GM12878 (cell line): ENCODE data around the gene UXS1. TPM values are rescaled to one million over a fixed set of nuclear protein-coding genes. Genes with fewer than 3 reads are reported as not detected.

ENCODE experiments used
- ATAC-seq: fragments of 200-7000 bp; cut with Tn5 transposase; 3 replicates; pipeline ENCODE4 v1.9.1; 2020; ENCODE audit warnings: mild to moderate bottlenecking, moderate library complexity
- BruUV-seq: library from RNA; stranded (reverse); fragments of 400-500 nt; replicated peaks from 2 replicates; lab custom pipeline; 2021; lab: Mats Ljungman, UMichigan
- CTCF ChIA-PET: fragments of 300-600 bp; sonication (Branson Sonifier 250); formaldehyde crosslinking; extraction: SDS; loops from one replicate; lab custom pipeline; 2021; ENCODE audit warnings: inconsistent platforms; lab: Yijun Ruan, JAX
- POLR2A ChIA-PET: fragments of 350-600 bp; formaldehyde crosslinking; extraction: SDS; loops from one replicate; lab custom pipeline; 2021; ENCODE audit warnings: inconsistent platforms; lab: Charles Lee
- RAD21 ChIA-PET: fragments of 300-600 bp; sonication (Branson Sonifier 250); formaldehyde crosslinking; loops from one replicate; lab custom pipeline; 2023; ENCODE audit warnings: antibody characterized with exemption; ENCODE audit not compliant: unreplicated experiment; lab: Charles Lee
- SMC1A ChIA-PET: fragments of 300-600 bp; sonication (Branson Sonifier 250); formaldehyde crosslinking; loops from one replicate; lab custom pipeline; 2023; ENCODE audit not compliant: unreplicated experiment, uncharacterized antibody; lab: Charles Lee
- DNase-seq: peaks from one replicate; pipeline ENCODE4 v3.0.0-alpha.2; 2011; ENCODE audit warnings: low read depth, low spot score
- FAIRE-seq: peaks from 3 replicates; lab custom pipeline; 2011; peaks lifted over from hg19 to GRCh38; lab: Jason Lieb, UNC
- H2AFZ ChIP-seq: 2 replicates; pipeline ENCODE4 v1.6.0; 2011; ENCODE audit warnings: low read depth, low read length, control low read depth; ENCODE audit not compliant: control insufficient read depth
- H3K27ac ChIP-seq: 2 replicates; pipeline ENCODE4 v1.5.1; 2011; ENCODE audit warnings: control low read depth; ENCODE audit not compliant: control insufficient read depth, insufficient read depth
- H3K27me3 ChIP-seq, 2 experiments: replicated peaks in 1 of 2; 2 replicates each; pipeline versions ENCODE4 v1.6.0 to v1.6.1; 2011; ENCODE audit warnings: low read length in 1 of 2; ENCODE audit not compliant: control insufficient read depth in 2 of 2, insufficient read depth in 2 of 2
- H3K36me3 ChIP-seq, 2 experiments: 2 replicates each; pipeline ENCODE4 v1.5.1; 2011; ENCODE audit warnings: low read length in 1 of 2; ENCODE audit not compliant: control insufficient read depth in 2 of 2, insufficient read depth in 2 of 2
- H3K4me1 ChIP-seq: 2 replicates; pipeline ENCODE4 v1.6.1; 2011; ENCODE audit warnings: mild to moderate bottlenecking, low read length, moderate library complexity, mixed read lengths; ENCODE audit not compliant: control insufficient read depth, insufficient read depth
- H3K4me2 ChIP-seq: 2 replicates; pipeline ENCODE4 v1.6.0; 2011; ENCODE audit warnings: control low read depth; ENCODE audit not compliant: control insufficient read depth, insufficient read depth
- H3K4me3 ChIP-seq: fragments of 200-600 bp; sonication (generic); 2 replicates; pipeline ENCODE4 v1.5.1; 2016
- H3K79me2 ChIP-seq: 2 replicates; pipeline ENCODE4 v1.6.0; 2011; ENCODE audit warnings: low read length; ENCODE audit not compliant: control insufficient read depth, insufficient read depth
- H3K9ac ChIP-seq: 2 replicates; pipeline ENCODE4 v1.8.0; 2011; ENCODE audit warnings: low read length, control low read depth, mixed read lengths; ENCODE audit not compliant: control insufficient read depth, insufficient read depth
- H3K9me3 ChIP-seq: replicated peaks from 3 replicates; pipeline ENCODE4 v1.5.1; 2011; ENCODE audit warnings: mild to moderate bottlenecking, low read length; ENCODE audit not compliant: control insufficient read depth, insufficient read depth
- H4K20me1 ChIP-seq: 2 replicates; pipeline ENCODE4 v1.6.0; 2011; ENCODE audit not compliant: control insufficient read depth, insufficient read depth
- ATF3 ChIP-seq: IDR thresholded peaks from 2 replicates; pipeline ENCODE4 v1.6.1; 2011; ENCODE audit warnings: low read depth, mild to moderate bottlenecking, low read length, moderate library complexity, borderline replicate concordance; ENCODE audit errors: extremely low read depth
- BCL11A ChIP-seq: IDR thresholded peaks from 2 replicates; pipeline ENCODE4 v1.6.1; 2011; ENCODE audit warnings: low read depth, low read length
- BCL3 ChIP-seq: IDR thresholded peaks from 2 replicates; pipeline ENCODE4 v1.6.1; 2011; ENCODE audit warnings: borderline replicate concordance, low read depth, mild to moderate bottlenecking, moderate library complexity, low read length; ENCODE audit not compliant: insufficient read depth, poor library complexity, severe bottlenecking
- CBX3 ChIP-seq: fragments of 200-600 bp; sonication (generic); IDR thresholded peaks from 2 replicates; pipeline ENCODE4 v1.6.1; 2016; ENCODE audit warnings: low read depth, borderline replicate concordance
- ELK1 ChIP-seq: IDR thresholded peaks from 2 replicates; pipeline ENCODE4 v1.6.1; 2012; ENCODE audit warnings: low read depth, low read length, improper control_type of control experiment
- IKZF1 ChIP-seq: fragments of 450-650 bp; conservative IDR thresholded peaks from 2 replicates; pipeline ENCODE4 v1.6.1; 2017; ENCODE audit warnings: antibody characterized with exemption, mild to moderate bottlenecking
- IRF4 ChIP-seq: IDR thresholded peaks from 2 replicates; pipeline ENCODE4 v1.6.1; 2011; ENCODE audit warnings: low read depth, low read length
- POU2F2 ChIP-seq: IDR thresholded peaks from 3 replicates; pipeline ENCODE4 v1.6.1; 2011; ENCODE audit warnings: low read depth, mild to moderate bottlenecking, low read length, borderline replicate concordance
- RELA ChIP-seq: fragments of 450-650 bp; IDR thresholded peaks from 2 replicates; pipeline ENCODE4 v1.8.0; 2014; ENCODE audit warnings: borderline replicate concordance; ENCODE audit not compliant: partially characterized antibody
- SUZ12 ChIP-seq: fragments of 200-600 bp; sonication (generic); IDR thresholded peaks from one replicate; pipeline ENCODE4 v1.6.1; 2018; ENCODE audit warnings: antibody characterized with exemption, mild to moderate bottlenecking; ENCODE audit not compliant: unreplicated experiment
- ZNF217 ChIP-seq: fragments of 450-650 bp; IDR thresholded peaks from 2 replicates; pipeline ENCODE4 v1.6.1; 2017; ENCODE audit warnings: antibody characterized with exemption, mild to moderate bottlenecking
- WGBS: methylation state at CpG from one replicate; pipeline ENCODE4 v1.1.6; 2016; ENCODE audit warnings: low lambda C conversion rate; ENCODE audit not compliant: insufficient replicate concordance, insufficient coverage; ENCODE audit errors: missing lambda C conversion rate; 5-methylcytosine and 5-hydroxymethylcytosine counted together
- in situ Hi-C: fragments of 300-500 bp; cut with MboI; formaldehyde crosslinking; loops from 9 replicates; pipeline ENCODE4 v1.14.3; 2018; ENCODE audit warnings: mixed read lengths
- intact Hi-C: fragments of 100-400 bp; cut with micrococcal nuclease; formaldehyde crosslinking; loops from one replicate; pipeline ENCODE4 v1.14.2; 2022; ENCODE audit not compliant: unreplicated experiment
- polyA plus RNA-seq, 11 experiments: library from polyadenylated mRNA; depleted of rRNA in 4 of 11; unstranded in 6 of 11; stranded (reverse) in 5 of 11; fragments of >200 nt; fragmentation: Nextera tagmentation in 4 of 11; fragmentation: Illumina TruSeq in 1 of 11; extraction: Ambion mirVana in 4 of 11; extraction: Trizol in 1 of 11; gene quantifications; 1 replicate in 1 of 11; 2 replicates in 10 of 11; pipeline versions ENCODE4 v1.2.1 to v1.2.3, GENCODE V29; 2011 to 2016; ENCODE audit warnings: inconsistent platforms in 2 of 11, missing spikeins in 2 of 11, low read depth in 1 of 11
- total RNA-seq, 4 experiments: library from RNA; depleted of rRNA in 3 of 4; stranded (reverse); fragments of >200 nt in 3 of 4; fragmentation: Illumina TruSeq in 1 of 4; extraction: Trizol in 1 of 4; gene quantifications; 2 replicates each; pipeline versions ENCODE4 v1.2.1 to v1.2.3, GENCODE V29; 2013 to 2021

UXS1 gene
- total and polyA plus RNA-seq, 10 of the 15 experiments (the other 5 are each of a cell fraction or from before 2014, with no cell fraction given), result 6.0 to 25.4 (median 24.0) TPM

- TF ChIP-seq RELA (no peak), IRF4 (no peak), BCL11A (no peak), ZNF217 (no peak)
Observed at GRCh38 chr2:106073678-106074406, 120.3 kb downstream of the UXS1 start (continued).

- H3K36me3 ChIP-seq, result no peaks in the 10 kb centered on the region
- in situ Hi-C loops, result no loop called here
- no peak overlapping the region for H2AFZ ChIP-seq
- ATAC-seq (no peak), FAIRE-seq (no peak), DNase-seq (no peak)
- SMC1A ChIA-PET, result interaction anchor here (1.1 kb wide), 1 partner anchor 10 kb away, joined by 3 read pairs; no protein-coding TSS in a partner anchor
- no peaks in the 10 kb centered on the region for H3K79me2 ChIP-seq
- intact Hi-C loops, result no loop called here
- H3K27me3 ChIP-seq, result peaks cover 4 to 8% of the 10 kb centered on the region in 2 experiments
- H3K9me3 ChIP-seq, result no peaks in the 10 kb centered on the region
- no peak overlapping the region for H3K27ac ChIP-seq
- BruUV-seq, result no TSS peak
- H3K4me3 ChIP-seq, result no peak overlapping the region
- WGBS, result 20% methylated on average over 4 of the region's 4 CpGs
- no peak overlapping the region for H3K9ac ChIP-seq
- TF ChIP-seq CBX3, result no peak
- no peak overlapping the region for H3K4me2 ChIP-seq
- H4K20me1 ChIP-seq, result no peaks in the 10 kb centered on the region
- no peaks in the 10 kb centered on the region for H3K4me1 ChIP-seq
- CTCF ChIA-PET, result interaction anchor here (0.7 to 0.9 kb wide), 2 partner anchors 10 to 16 kb away, joined by 3 read pairs; no protein-coding TSS in a partner anchor
- POLR2A ChIA-PET, result no interaction called here
- RAD21 ChIA-PET, result no interaction called here
Observed at GRCh38 chr2:106070181-106070580, 123.9 kb downstream of the UXS1 start.

- ChIA-PET CTCF (no interaction called here), RAD21 (no interaction called here), POLR2A (no interaction called here), SMC1A (no interaction called here)
- Histone ChIP-seq H3K4me1 (no peaks in the 10 kb centered on the region), H3K4me3 (no peak overlapping the region), H3K27ac (no peak overlapping the region), H3K4me2 (no peak overlapping the region), H3K9ac (no peak overlapping the region), H3K9me3 (no peaks in the 10 kb centered on the region), H3K79me2 (no peaks in the 10 kb centered on the region), H2AFZ (no peak overlapping the region), H3K27me3 (peaks cover 4 to 7% of the 10 kb centered on the region in 2 experiments), H4K20me1 (no peaks in the 10 kb centered on the region), H3K36me3 (no peaks in the 10 kb centered on the region)
- no TSS peak for BruUV-seq
- DNase-seq (no peak), ATAC-seq (no peak), FAIRE-seq (no peak)
- 59% methylated on average over 4 of the region's 4 CpGs for WGBS
- in situ Hi-C loops, result no loop called here
- intact Hi-C loops, result no loop called here
- no peak for TF ChIP-seq ATF3
- TF ChIP-seq POU2F2, result no peak
- TF ChIP-seq SUZ12, result no peak
- TF ChIP-seq IKZF1, result no peak
- TF ChIP-seq ELK1, result no peak
- TF ChIP-seq BCL3, result peak; percentile 52
Observed at GRCh38 chr2:106068451-106068850, 125.7 kb downstream of the UXS1 start.
